ENCODE data around the gene RPTOR.

The RPTOR gene

GRCh38 chr17:81013642-81014041 is 469.0 kb downstream of the RPTOR start:
- DNase-seq: no peak

GRCh38 chr17:81015136-81015535 is 470.5 kb downstream of the RPTOR start:
- no peak for DNase-seq
